A172 (cell line): ENCODE measurements around the gene SLC29A1. TPM values are rescaled to one million over a fixed set of nuclear protein-coding genes. Genes with fewer than 3 reads are reported as not detected.
"Not testable (repeated sequence)": the region's sequence is repeated elsewhere in the genome, so short reads cannot be mapped to it uniquely, and the experiment has no call there.

Experiments used
- DNase-seq: peaks from one replicate; pipeline ENCODE4 v3.0.0-alpha.2; 2015; ENCODE audit warnings: low spot score
- total RNA-seq: library from RNA; depleted of rRNA; stranded (reverse); fragments of >200 nt; shearing (Covaris generic); gene quantifications from 2 replicates; pipeline ENCODE4 v1.2.3, GENCODE V29; 2014

Gene SLC29A1
- total RNA-seq, 1 experiment from 2014 or later = 24.7 TPM

GRCh38 chr6:44194326-44194725 is 29.1 kb upstream of the SLC29A1 start:
- DNase-seq = no peak

- DNase-seq = not testable (repeated sequence)
These were observed 27.0 kb upstream of the SLC29A1 start for GRCh38 chr6:44196351-44196750.

GRCh38 chr6:44198684-44199083 is 24.7 kb upstream of the SLC29A1 start:
- DNase-seq = no peak

GRCh38 chr6:44199883-44200282 is 23.5 kb upstream of the SLC29A1 start:
- no peak for DNase-seq

GRCh38 chr6:44201200-44201599 is 22.2 kb upstream of the SLC29A1 start:
- DNase-seq = no peak

GRCh38 chr6:44201638-44202303 is 21.6 kb upstream of the SLC29A1 start:
- DNase-seq = no peak

- no peak for DNase-seq
These were observed 20.9 kb upstream of the SLC29A1 start for GRCh38 chr6:44202332-44202971.

GRCh38 chr6:44202972-44203750 is 20.2 kb upstream of the SLC29A1 start:
- DNase-seq = no peak

GRCh38 chr6:44203955-44204354 is 19.4 kb upstream of the SLC29A1 start:
- DNase-seq = peak; percentile 45

GRCh38 chr6:44207966-44208365 is 15.4 kb upstream of the SLC29A1 start:
- no peak for DNase-seq

GRCh38 chr6:44211284-44211683 is 12.1 kb upstream of the SLC29A1 start:
- DNase-seq = no peak

- no peak for DNase-seq
These were observed 9.1 kb upstream of the SLC29A1 start for GRCh38 chr6:44214307-44214706.

- no peak for DNase-seq
These were observed 6.6 kb upstream of the SLC29A1 start, which contains the start of gene MYMX for GRCh38 chr6:44216677-44217331. Gene MYMX (plus strand): TSS chr6:44216926. CDS start chr6:44217472, 546 bp downstream.

GRCh38 chr6:44217332-44218143 is 5.9 kb upstream of the SLC29A1 start:
- DNase-seq = no peak

GRCh38 chr6:44219053-44219814 is 4.2 kb upstream of the SLC29A1 start:
- DNase-seq = peak; percentile 25

- no peak for DNase-seq
These were observed 3.3 kb upstream of the SLC29A1 start for GRCh38 chr6:44219815-44220784.

- DNase-seq = no peak
These were observed 2.5 kb upstream of the SLC29A1 start for GRCh38 chr6:44220913-44221290.

GRCh38 chr6:44221291-44221960 is 2.0 kb upstream of the SLC29A1 start:
- DNase-seq = peak; percentile 92

GRCh38 chr6:44221961-44222335 is 1.4 kb upstream of the SLC29A1 start:
- no peak for DNase-seq
